WI38 (cell line): ENCODE measurements around the gene CES3.

Experiments
- H3K4me3 ChIP-seq: 2 replicates; pipeline ENCODE4 v1.5.1; 2011; ENCODE audit warnings: low read depth, mild to moderate bottlenecking, control low read depth, low read length
- TF ChIP-seq, protein P1 (sequence below): IDR thresholded peaks from 2 replicates; pipeline ENCODE4 v1.5.1; 2012; ENCODE audit warnings: low read depth, mild to moderate bottlenecking, control low read depth, low read length

The CES3 gene

DNA sequence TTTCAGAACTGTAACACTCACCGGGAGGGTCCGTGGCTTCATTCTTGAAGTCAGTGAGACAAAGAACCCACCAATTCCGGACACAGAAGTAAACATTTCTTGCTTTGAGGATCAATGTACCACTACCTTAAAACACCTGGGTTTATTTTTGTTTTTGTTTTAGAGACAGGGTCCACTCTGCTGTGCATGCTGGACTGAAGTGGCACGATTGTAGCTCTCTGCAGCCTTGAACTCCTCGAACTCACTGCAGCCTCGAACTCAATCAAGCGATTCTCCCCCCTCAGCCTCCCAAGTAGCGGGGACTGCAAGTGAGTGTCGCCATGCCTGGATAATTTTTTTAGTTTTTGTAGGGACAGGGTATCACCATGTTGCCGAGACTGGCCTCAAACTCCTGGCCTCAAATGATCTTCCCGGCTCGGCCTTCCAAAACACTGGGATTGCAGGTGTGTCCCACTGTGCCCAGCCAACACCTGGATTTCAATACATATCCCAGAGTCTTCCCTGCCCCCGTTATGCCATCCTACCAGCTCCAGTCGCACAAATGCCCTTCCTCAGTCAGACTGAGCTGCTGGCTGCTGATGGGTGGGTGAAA is 14.3 kb downstream of the CES3 start:
- TF ChIP-seq, protein P1, sequence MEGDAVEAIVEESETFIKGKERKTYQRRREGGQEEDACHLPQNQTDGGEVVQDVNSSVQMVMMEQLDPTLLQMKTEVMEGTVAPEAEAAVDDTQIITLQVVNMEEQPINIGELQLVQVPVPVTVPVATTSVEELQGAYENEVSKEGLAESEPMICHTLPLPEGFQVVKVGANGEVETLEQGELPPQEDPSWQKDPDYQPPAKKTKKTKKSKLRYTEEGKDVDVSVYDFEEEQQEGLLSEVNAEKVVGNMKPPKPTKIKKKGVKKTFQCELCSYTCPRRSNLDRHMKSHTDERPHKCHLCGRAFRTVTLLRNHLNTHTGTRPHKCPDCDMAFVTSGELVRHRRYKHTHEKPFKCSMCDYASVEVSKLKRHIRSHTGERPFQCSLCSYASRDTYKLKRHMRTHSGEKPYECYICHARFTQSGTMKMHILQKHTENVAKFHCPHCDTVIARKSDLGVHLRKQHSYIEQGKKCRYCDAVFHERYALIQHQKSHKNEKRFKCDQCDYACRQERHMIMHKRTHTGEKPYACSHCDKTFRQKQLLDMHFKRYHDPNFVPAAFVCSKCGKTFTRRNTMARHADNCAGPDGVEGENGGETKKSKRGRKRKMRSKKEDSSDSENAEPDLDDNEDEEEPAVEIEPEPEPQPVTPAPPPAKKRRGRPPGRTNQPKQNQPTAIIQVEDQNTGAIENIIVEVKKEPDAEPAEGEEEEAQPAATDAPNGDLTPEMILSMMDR: no peak
- no peak overlapping the region for H3K4me3 ChIP-seq

DNA sequence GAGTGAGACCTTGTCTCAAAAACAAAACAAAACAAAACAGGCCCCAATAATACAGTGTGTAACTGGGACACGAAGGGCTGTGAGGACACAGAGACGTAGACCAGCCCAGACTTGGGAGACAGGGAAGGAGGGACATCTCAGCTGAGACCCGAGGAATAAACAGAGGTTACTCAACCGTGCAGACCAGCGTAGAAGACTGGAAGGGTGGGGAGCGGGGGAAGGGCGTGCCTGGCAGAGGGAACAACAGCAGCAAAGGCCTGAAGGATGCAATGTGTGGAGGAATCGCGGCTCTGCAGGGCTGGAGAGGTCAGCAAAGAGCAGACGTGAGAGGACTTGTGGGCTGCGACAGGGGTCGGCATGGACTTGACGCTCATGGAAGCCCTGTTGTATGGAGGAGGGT is 15.7 kb downstream of the CES3 start:
- TF ChIP-seq, protein P1: no peak
- no peak overlapping the region for H3K4me3 ChIP-seq

DNA sequence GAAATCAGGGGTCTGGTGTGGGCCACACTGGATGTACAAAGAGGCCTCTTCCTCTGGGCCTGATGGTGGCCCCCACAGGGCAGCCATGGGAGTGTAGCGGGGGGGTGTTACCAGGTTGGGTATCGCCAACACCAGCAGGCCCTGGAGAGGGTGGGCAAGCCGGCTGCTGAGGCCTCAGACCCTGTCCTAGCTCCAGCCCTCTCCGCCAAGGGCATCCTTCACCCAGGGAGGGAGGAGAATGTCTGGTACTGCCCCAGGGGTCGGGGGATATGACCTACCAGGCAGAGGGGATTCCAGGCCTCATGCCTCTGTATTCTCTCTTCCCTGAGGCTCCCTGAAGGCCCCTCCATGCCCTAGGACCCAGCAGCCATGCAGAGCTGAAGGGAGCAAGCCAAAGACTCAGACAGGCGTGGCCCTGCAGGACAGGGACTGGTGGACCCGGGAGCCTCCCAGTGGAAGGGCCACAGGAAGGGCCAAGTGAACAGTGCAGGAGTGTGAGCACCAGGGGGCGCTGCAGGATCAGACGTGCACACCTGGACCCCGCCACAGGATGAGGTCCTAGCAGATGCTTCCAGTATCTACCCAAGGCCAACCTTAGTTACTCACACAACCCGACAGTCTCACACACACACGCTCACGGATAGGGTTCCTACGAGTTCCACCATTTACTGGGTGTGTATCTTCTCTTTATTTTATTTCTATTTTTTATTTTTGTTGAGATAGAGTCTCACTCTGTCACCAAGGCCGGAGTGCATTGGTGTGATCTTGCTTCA is 16.5 kb downstream of the CES3 start:
- H3K4me3 ChIP-seq: no peak overlapping the region
- TF ChIP-seq, protein P1: peak; percentile 85

DNA sequence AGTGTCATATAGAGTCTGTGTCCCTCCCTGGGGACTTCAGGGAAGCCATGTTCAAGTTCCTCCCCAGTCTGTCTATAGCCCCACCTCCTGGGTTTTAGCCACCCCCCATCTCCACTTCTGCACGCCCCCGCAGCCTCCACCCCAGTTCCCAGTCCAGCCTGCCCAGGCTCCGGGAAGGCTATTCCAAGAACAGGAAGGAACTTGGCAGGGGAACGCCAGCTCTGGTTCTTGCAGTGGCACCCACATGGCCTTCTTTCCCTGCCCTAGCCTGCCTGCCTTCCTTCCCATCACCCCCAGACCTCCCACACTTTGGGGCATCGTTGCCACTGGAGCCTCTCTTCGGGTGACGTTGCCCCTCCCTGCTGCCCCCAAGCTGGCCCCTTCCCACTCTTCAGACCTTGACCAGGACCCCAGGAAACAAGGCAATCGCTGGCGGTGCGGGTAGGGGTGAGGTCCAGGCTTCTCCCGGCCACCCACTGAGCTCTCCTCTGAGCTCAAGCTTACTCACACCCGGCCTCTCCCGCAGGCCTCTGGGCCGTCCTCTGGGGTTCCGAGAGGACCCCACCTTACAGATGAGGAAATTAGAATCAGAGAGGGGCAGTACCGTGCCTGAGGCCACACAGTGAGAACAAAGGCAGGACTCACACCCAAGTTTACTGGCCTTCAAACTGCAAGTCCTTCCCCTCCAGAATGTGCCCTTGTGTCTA is 18.1 kb downstream of the CES3 start:
- no peak overlapping the region for H3K4me3 ChIP-seq

DNA sequence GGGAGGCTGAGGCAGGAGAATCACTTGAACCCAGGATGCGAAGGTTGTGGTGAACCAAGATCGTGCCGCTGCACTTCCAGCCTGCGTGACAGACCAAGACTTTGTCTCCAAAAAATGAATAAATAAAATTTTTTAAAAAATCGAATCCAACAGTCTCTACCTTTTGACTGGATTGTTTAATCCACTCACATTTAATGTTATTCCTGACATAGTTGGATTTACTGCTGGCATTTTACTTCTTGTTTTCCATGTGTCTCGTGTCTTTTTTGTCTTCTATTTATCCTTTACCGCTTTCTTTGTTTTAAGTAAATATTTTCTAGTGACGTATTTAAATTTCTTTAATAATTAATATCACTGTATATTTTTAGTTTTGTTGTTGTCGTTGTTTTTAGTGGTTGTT is 22.0 kb downstream of the CES3 start:
- H3K4me3 ChIP-seq: no peak overlapping the region
- TF ChIP-seq, protein P1: no peak

More for the DNA sequence above, 18.1 kb downstream of the CES3 start:
- TF ChIP-seq, protein P1: no peak

DNA sequence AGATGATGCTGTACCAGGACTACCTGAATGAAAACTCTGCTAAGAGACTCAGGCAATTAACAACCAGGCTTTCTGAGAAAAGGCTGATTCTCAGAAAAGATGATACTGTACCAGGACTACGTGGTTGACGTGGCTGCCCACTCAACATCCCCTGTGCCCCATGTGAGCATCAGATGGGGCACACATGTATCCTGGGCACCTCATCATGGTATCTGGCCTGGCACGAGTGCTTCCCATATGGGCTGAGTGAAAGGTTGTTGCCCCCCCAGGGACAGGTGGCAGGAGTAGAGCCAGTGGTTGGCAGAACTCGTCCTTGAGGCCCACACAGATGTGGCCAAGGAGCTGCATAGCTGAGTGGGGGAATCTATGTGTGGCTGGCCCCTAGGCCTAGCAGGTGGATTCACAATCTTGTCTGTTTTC is 23.8 kb downstream of the CES3 start:
- TF ChIP-seq, protein P1: no peak
- H3K4me3 ChIP-seq: no peak overlapping the region

DNA sequence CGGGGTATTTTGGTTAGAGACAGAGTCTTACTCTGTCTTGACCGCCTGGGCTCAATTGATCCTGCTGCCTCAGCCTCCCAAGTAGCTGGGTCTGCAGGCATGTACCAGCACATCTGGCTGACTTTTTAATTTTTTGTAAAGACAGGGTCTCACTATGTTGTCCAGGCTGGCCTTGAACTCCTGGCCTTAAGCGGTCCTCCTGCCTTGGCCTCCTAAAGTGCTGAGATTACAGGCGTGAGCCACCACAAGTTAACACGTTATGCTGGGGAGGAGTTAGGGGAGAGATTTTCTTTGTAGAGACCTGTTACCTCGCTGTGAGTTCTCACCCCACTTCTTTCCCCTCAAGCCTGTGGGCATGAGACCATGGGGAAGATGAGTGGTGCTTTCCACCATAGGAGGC is 25.5 kb downstream of the CES3 start:
- TF ChIP-seq, protein P1: no peak
- no peak overlapping the region for H3K4me3 ChIP-seq
